Lower leg skin (tissue), 4 donors: ENCODE results near the gene UPP1. TPM values are rescaled to one million over a fixed set of nuclear protein-coding genes. Genes with fewer than 3 reads are reported as not detected.

Experiments
- DNase-seq, 2 donors: peaks; one replicate each; pipeline ENCODE4 v3.0.0-alpha.2; 2019; ENCODE audit warnings: low spot score in 2 of 2
- H3K4me3 ChIP-seq: fragments of 200-600 bp; sonication (generic); 2 replicates; pipeline ENCODE4 v1.5.1; 2017; ENCODE audit warnings: mild to moderate bottlenecking, low read depth; ENCODE audit not compliant: poor library complexity, severe bottlenecking
- POLR2A ChIP-seq, 2 donors: fragments of 450-650 bp; IDR thresholded peaks; one replicate each; pipeline ENCODE4 v1.6.1; 2016 to 2017; ENCODE audit warnings: antibody characterized with exemption in 2 of 2, mild to moderate bottlenecking in 1 of 2, moderate library complexity in 1 of 2
- whole genome bisulfite sequencing, 2 donors: methylation state at CpG; one replicate each; pipeline ENCODE4 v1.1.5; 2018; 5-methylcytosine and 5-hydroxymethylcytosine counted together
- intact Hi-C: fragments of 100-400 bp; cut with DNase I; formaldehyde crosslinking; loops from one replicate; pipeline ENCODE4 v1.15.0; 2023; ENCODE audit warnings: low total_unique reads
- total RNA-seq, 4 donors: library from RNA; depleted of rRNA; stranded (reverse); fragments of >200 nt; gene quantifications; one replicate each; pipeline ENCODE4 v1.1.0, GENCODE V29; 2016
- TF ChIP-seq, protein P1 (sequence below), 3 donors: fragments of 450-650 bp; IDR thresholded peaks; one replicate each; pipeline ENCODE4 v1.5.1; 2016; ENCODE audit warnings: antibody characterized with exemption in 3 of 3, mild to moderate bottlenecking in 3 of 3, moderate library complexity in 2 of 3

Gene UPP1
- total RNA-seq, 4 donors from 2014 or later: 3.9 to 9.4 (median 5.9) TPM

DNA sequence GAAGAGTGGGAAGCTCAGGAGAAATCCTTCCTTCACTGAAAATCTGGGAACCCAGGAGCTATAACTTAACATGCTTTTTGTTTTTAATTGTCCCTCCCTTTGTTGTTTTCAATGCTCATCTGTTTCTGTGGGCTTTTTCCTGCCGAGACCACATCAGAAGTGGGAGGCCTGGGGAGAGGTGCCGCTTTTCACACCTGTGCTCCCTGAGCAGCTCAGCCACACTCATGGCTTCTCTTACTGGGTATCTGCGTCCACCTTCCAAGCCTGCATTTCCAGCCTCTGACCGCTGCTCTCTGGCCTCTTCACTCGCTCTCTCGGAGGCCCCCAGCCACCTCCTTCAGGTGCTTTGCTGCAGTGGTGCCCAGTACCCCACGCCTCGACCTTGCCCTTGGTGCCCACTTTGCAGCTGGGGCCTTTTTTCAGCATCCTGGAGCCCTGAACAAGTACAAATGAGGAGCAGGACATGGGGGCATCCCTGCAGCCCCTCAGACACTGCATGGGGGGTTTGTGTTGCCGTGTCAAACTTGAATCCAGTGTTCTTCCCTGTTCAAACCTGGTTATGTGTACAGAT lies 43.8 kb upstream of the UPP1 start:
- no peak for DNase-seq
- no peak overlapping the region for H3K4me3 ChIP-seq
- TF ChIP-seq, protein P1, sequence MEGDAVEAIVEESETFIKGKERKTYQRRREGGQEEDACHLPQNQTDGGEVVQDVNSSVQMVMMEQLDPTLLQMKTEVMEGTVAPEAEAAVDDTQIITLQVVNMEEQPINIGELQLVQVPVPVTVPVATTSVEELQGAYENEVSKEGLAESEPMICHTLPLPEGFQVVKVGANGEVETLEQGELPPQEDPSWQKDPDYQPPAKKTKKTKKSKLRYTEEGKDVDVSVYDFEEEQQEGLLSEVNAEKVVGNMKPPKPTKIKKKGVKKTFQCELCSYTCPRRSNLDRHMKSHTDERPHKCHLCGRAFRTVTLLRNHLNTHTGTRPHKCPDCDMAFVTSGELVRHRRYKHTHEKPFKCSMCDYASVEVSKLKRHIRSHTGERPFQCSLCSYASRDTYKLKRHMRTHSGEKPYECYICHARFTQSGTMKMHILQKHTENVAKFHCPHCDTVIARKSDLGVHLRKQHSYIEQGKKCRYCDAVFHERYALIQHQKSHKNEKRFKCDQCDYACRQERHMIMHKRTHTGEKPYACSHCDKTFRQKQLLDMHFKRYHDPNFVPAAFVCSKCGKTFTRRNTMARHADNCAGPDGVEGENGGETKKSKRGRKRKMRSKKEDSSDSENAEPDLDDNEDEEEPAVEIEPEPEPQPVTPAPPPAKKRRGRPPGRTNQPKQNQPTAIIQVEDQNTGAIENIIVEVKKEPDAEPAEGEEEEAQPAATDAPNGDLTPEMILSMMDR (IDR thresholded peaks at IDR 0.05): no peak
- TF ChIP-seq POLR2A (IDR thresholded peaks at IDR 0.05): no peak
- intact Hi-C loops: no loop called here
- WGBS, 2 donors: 77 to 82% methylated on average over 9 of the region's 9 CpGs

DNA sequence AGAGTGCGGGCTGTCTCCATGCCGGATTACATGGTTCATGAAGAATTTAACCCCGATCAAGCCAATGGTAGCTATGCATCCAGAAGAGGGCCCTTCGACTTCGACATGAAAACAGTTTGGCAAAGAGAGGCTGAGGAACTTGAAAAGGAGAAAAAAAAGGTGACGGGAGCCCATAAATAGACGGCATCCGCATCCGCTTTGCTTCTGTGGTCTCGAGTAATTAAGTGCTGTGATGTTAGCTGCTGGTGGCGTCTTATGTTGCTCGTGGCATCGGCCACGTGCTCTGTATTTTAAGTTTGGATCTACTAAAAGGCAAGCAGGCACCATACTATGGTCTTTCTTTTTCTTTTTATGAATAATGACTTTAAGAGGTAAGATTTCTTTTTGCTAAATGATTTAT lies 42.6 kb upstream of the UPP1 start:
- WGBS, 2 donors: 68 to 70% methylated on average over 14 of the region's 14 CpGs
- H3K4me3 ChIP-seq: no peak overlapping the region
- no peak for DNase-seq
- no peak for TF ChIP-seq POLR2A (IDR thresholded peaks at IDR 0.05)
- TF ChIP-seq, protein P1 (IDR thresholded peaks at IDR 0.05): no peak
- intact Hi-C loops: no loop called here

DNA sequence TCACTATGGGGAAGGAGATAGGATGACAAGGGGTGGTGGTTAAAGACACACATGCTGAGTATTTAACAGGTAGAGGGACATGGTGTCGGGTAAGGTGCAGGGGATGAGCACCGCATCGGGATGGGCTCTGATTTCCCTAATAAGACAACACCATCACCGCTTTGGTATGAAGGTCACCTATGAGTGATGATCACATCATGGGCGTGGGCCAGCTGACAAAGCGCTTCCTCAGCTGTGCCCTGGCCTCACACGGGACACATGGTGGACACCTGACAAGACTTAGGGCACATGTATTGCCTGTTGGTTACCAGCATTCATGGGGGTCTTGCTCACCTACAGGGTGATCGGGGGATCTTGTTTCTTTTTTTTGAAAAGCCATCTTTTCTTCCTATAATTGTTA lies 41.0 kb upstream of the UPP1 start:
- H3K4me3 ChIP-seq: no peak overlapping the region
- intact Hi-C loops: no loop called here
- WGBS, 2 donors: 85 to 90% methylated on average over 8 of the region's 8 CpGs
- no peak for DNase-seq
- TF ChIP-seq, protein P1 (IDR thresholded peaks at IDR 0.05): no peak
- TF ChIP-seq POLR2A (IDR thresholded peaks at IDR 0.05): no peak

- DNase-seq: no peak
- intact Hi-C loops: no loop called here
- 83 to 85% methylated on average over 8 of the region's 8 CpGs for WGBS, 2 donors
Measured at GRCh38 chr7:48049850-48050249, 39.2 kb upstream of the UPP1 start.

GRCh38 chr7:48052748-48053147 lies 36.3 kb upstream of the UPP1 start:
- TF ChIP-seq, protein P1 (IDR thresholded peaks at IDR 0.05): no peak
- TF ChIP-seq POLR2A (IDR thresholded peaks at IDR 0.05): no peak
- no peak overlapping the region for H3K4me3 ChIP-seq
- WGBS, 2 donors: 72 to 80% methylated on average over 8 of the region's 8 CpGs
- intact Hi-C loops: no loop called here
- no peak for DNase-seq

More at GRCh38 chr7:48049850-48050249, 39.2 kb upstream of the UPP1 start:
- TF ChIP-seq POLR2A (IDR thresholded peaks at IDR 0.05): no peak
- TF ChIP-seq, protein P1 (IDR thresholded peaks at IDR 0.05): no peak
- H3K4me3 ChIP-seq: no peak overlapping the region

GRCh38 chr7:48053736-48054135 lies 35.3 kb upstream of the UPP1 start:
- no peak overlapping the region for H3K4me3 ChIP-seq
- TF ChIP-seq, protein P1 (IDR thresholded peaks at IDR 0.05): no peak
- no peak for TF ChIP-seq POLR2A (IDR thresholded peaks at IDR 0.05)
- DNase-seq: no peak
- intact Hi-C loops: no loop called here
- 80 to 89% methylated on average over 2 of the region's 2 CpGs for WGBS, 2 donors
